HL-60 (cell line): ENCODE measurements around the gene TPD52L1.

Experiments used
- DNase-seq, 2 experiments: peaks; one replicate each; pipeline ENCODE4 v3.0.0-alpha.2; 2010 to 2020; ENCODE audit warnings: low read depth in 1 of 2, low spot score in 1 of 2
- H3K27ac ChIP-seq: fragments of 250-450 bp; sonication (Bioruptor Pico); replicated peaks from 2 replicates; pipeline ENCODE4 v1.5.1; 2020; ENCODE audit warnings: mild to moderate bottlenecking, moderate library complexity
- H3K27me3 ChIP-seq: fragments of 250-450 bp; sonication (Bioruptor Pico); 2 replicates; pipeline ENCODE4 v1.5.1; 2021; ENCODE audit warnings: mild to moderate bottlenecking, moderate library complexity; ENCODE audit not compliant: insufficient read depth, poor library complexity, severe bottlenecking
- H3K4me3 ChIP-seq: replicated peaks from 2 replicates; pipeline ENCODE4 v1.5.1; 2011; ENCODE audit warnings: mild to moderate bottlenecking, control low read depth, low read length; ENCODE audit not compliant: insufficient read depth
- CTCF ChIP-seq: IDR thresholded peaks from one replicate; pipeline ENCODE4 v1.5.1; 2011; ENCODE audit warnings: low read length, control low read depth, inconsistent platforms; ENCODE audit not compliant: insufficient read depth
- GABPA ChIP-seq: IDR thresholded peaks from 2 replicates; pipeline ENCODE4 v1.6.1; 2012; ENCODE audit warnings: low read depth
- POLR2AphosphoS5 ChIP-seq: IDR thresholded peaks from 2 replicates; pipeline ENCODE4 v1.6.1; 2012; ENCODE audit warnings: low read depth
- REST ChIP-seq: IDR thresholded peaks from 2 replicates; pipeline ENCODE4 v1.6.1; 2012; ENCODE audit warnings: low read depth; ENCODE audit not compliant: insufficient replicate concordance
- SPI1 ChIP-seq: IDR thresholded peaks from 2 replicates; pipeline ENCODE4 v1.6.1; 2012; ENCODE audit warnings: low read depth, mild to moderate bottlenecking, borderline replicate concordance

TPD52L1 gene

GRCh38 chr6:125302840-125303511 is 149.4 kb downstream of the TPD52L1 start:
- no peak overlapping the region for H3K4me3 ChIP-seq
- H3K27ac ChIP-seq = no peak overlapping the region
- no peaks in the 10 kb centered on the region for H3K27me3 ChIP-seq
- DNase-seq = no peak
- TF ChIP-seq SPI1 (no peak), GABPA (no peak), REST (no peak), POLR2AphosphoS5 (no peak), CTCF (no peak)

GRCh38 chr6:125303512-125303854 is 149.9 kb downstream of the TPD52L1 start:
- TF ChIP-seq GABPA = no peak
- no peak for TF ChIP-seq POLR2AphosphoS5
- TF ChIP-seq CTCF = no peak
- TF ChIP-seq REST = no peak
- TF ChIP-seq SPI1 = peak; percentile 22; the same call in 1 of the 2 replicates
- no peak for DNase-seq
- no peaks in the 10 kb centered on the region for H3K27me3 ChIP-seq
- H3K4me3 ChIP-seq = no peak overlapping the region
- H3K27ac ChIP-seq = no peak overlapping the region

GRCh38 chr6:125304970-125305660 is 151.5 kb downstream of the TPD52L1 start:
- no peak overlapping the region for H3K27ac ChIP-seq
- DNase-seq = no peak
- no peaks in the 10 kb centered on the region for H3K27me3 ChIP-seq
- no peak overlapping the region for H3K4me3 ChIP-seq
- TF ChIP-seq CTCF = no peak
- no peak for TF ChIP-seq POLR2AphosphoS5
- no peak for TF ChIP-seq GABPA
- TF ChIP-seq SPI1 = no peak
- no peak for TF ChIP-seq REST
